Mucosa of rectum (tissue), 2 donors: ENCODE data around the gene PPP1R16B.

ENCODE experiments used
- H3K27ac ChIP-seq, 2 donors: one replicate each; pipeline ENCODE4 v1.7.0; 2013; ENCODE audit warnings: inconsistent platforms in 2 of 2, low read depth in 2 of 2, low read length in 2 of 2
- H3K27me3 ChIP-seq, 2 donors: one replicate each; pipeline ENCODE4 v1.7.0; 2013; ENCODE audit warnings: low read length in 2 of 2; ENCODE audit not compliant: control insufficient read depth in 2 of 2, insufficient read depth in 2 of 2
- H3K36me3 ChIP-seq, 2 donors: one replicate each; pipeline ENCODE4 v1.7.0; 2013; ENCODE audit warnings: low read length in 2 of 2; ENCODE audit not compliant: control insufficient read depth in 2 of 2, insufficient read depth in 2 of 2
- H3K4me1 ChIP-seq, 2 donors: one replicate each; pipeline ENCODE4 v1.7.0; 2013; ENCODE audit warnings: low read length in 2 of 2, mild to moderate bottlenecking in 1 of 2; ENCODE audit not compliant: control insufficient read depth in 2 of 2, insufficient read depth in 2 of 2
- H3K4me3 ChIP-seq, 2 donors: one replicate each; pipeline ENCODE4 v1.7.0; 2013; ENCODE audit warnings: low read length in 2 of 2
- H3K9ac ChIP-seq, 2 donors: one replicate each; pipeline ENCODE4 v1.7.0; 2013; ENCODE audit warnings: low read length in 2 of 2, low read depth in 1 of 2, mild to moderate bottlenecking in 1 of 2
- H3K9me3 ChIP-seq, 2 donors: one replicate each; pipeline ENCODE4 v1.7.0; 2013; ENCODE audit warnings: low read length in 2 of 2; ENCODE audit not compliant: control insufficient read depth in 2 of 2
- donor health status: healthy.
- donor health status: Normal muscosa, but diverticular disease.

Gene PPP1R16B

DNA sequence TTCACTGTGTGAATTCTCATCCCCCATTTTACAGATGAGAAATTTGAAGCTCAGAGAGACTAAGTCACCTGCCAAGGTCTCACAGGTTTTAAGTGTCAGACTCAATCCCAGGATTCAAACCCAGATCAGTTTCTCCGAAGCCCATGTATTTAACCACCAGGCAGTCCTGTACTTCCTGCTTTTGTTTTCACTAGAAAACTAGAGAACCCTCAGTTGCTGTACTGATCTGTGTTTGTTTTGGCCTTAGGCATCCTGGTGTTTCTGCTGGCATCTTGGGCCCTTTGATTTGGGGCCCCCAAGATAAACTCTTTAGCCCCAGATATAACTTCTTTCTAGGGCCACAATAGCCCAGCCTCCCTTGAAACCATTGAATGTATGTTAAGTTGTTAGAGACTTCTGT is 36.5 kb downstream of the PPP1R16B start:
- no peaks in the 10 kb centered on the region for H3K27me3 ChIP-seq
- peak overlapping the region in 1 of 2 donors; percentile 45 for H3K27ac ChIP-seq
- H3K4me3 ChIP-seq: no peak overlapping the region
- no peaks in the 10 kb centered on the region for H3K36me3 ChIP-seq
- H3K9ac ChIP-seq: peak overlapping the region in 1 of 2 donors; percentile 1
- H3K9me3 ChIP-seq: no peaks in the 10 kb centered on the region
- H3K4me1 ChIP-seq: peaks cover 0 to 7% of the 10 kb centered on the region in 2 donors

DNA sequence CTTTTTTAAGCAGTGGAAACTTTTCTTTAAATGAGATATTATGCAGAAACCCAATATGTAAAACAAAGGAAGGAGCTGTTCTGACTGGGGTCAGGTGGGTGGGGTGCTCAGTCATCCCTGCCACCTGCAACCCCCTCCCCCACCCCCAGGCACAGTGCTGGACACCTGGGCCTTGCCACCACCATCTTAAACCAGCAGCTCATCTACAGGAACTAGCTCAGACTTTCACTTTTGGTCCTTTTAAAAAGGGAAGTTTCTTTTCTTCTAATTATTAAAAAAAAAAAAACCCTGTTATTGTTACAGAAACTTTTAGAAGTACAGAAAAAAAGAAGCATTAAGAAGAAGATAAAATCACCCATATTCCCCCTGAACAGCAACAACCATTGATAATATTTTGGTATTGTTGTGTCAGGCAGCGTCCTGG is 37.1 kb downstream of the PPP1R16B start:
- Histone ChIP-seq H3K9ac (no peak overlapping the region), H3K36me3 (no peaks in the 10 kb centered on the region), H3K4me3 (no peak overlapping the region), H3K27me3 (no peaks in the 10 kb centered on the region), H3K4me1 (peaks cover 0 to 7% of the 10 kb centered on the region in 2 donors), H3K9me3 (no peaks in the 10 kb centered on the region), H3K27ac (peak overlapping the region in 1 of 2 donors; percentile 45)

DNA sequence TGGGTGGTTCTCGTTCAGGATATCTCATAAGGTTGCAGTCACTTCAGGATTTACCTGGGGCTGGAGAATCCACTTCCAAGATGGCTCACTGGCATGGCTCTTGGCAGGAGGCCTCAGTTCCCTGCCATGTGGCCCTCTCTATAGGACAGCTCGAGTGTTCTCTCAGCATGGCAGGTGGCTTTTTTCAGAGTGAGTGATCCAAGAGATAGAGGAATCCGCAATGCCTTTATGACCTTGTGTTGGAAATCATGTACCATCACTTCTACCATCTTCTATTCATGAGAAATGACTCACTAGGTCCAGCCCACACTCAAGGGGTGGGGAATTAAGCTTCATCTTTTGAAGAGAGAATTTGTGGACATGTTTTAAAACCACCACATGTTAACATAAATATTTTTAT is 37.8 kb downstream of the PPP1R16B start:
- Histone ChIP-seq H3K9ac (no peak overlapping the region), H3K36me3 (no peaks in the 10 kb centered on the region), H3K4me3 (no peak overlapping the region), H3K27me3 (no peaks in the 10 kb centered on the region), H3K4me1 (peaks cover 0 to 7% of the 10 kb centered on the region in 2 donors), H3K9me3 (no peaks in the 10 kb centered on the region), H3K27ac (peak overlapping the region in 1 of 2 donors; percentile 61)

DNA sequence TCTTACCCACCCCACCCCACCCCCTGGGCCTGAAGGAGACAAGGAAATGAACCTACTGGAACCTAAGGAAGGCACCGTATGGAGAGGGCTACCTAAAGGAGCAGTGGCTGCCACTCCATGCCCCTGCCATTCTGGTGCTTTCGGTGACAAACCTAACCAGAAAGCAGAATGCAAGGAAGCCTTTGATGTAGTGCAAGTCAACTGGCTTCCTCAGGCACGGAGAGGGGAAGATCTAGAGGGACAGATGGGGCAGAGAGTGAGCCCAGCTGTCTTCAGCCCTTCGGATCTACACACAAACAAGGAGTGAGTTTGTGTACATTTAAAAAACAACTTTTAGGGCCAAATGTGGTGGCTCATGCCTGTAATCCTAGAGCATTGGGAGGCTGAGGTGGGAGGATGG is 39.5 kb downstream of the PPP1R16B start:
- no peak overlapping the region for H3K9ac ChIP-seq
- H3K4me1 ChIP-seq: peaks cover 0 to 7% of the 10 kb centered on the region in 2 donors
- no peaks in the 10 kb centered on the region for H3K36me3 ChIP-seq
- H3K27me3 ChIP-seq: no peaks in the 10 kb centered on the region
- no peaks in the 10 kb centered on the region for H3K9me3 ChIP-seq
- H3K4me3 ChIP-seq: no peak overlapping the region
- H3K27ac ChIP-seq: no peak overlapping the region

DNA sequence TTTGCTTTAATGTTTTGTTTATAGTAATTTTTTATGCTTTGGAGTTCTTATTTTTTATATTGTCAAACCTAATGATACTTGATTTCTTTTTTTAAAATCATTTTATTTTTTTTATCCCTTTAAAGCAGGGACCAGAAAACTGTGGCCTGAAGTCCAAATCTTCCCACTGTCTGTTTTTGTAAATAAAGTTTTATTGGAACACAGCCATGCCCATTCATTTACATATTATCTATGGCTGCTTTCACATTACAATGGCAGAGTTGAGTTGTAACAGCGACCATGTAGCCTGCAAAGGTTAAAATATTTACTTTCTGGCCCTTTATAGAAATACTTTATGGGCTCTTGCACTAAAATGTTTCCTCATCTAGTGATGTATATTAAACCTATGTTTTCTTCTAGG is 42.3 kb downstream of the PPP1R16B start:
- Histone ChIP-seq H3K36me3 (no peaks in the 10 kb centered on the region), H3K9me3 (no peaks in the 10 kb centered on the region), H3K27me3 (no peaks in the 10 kb centered on the region), H3K4me1 (peaks cover 0 to 4% of the 10 kb centered on the region in 2 donors), H3K9ac (no peak overlapping the region), H3K4me3 (no peak overlapping the region), H3K27ac (no peak overlapping the region)

DNA sequence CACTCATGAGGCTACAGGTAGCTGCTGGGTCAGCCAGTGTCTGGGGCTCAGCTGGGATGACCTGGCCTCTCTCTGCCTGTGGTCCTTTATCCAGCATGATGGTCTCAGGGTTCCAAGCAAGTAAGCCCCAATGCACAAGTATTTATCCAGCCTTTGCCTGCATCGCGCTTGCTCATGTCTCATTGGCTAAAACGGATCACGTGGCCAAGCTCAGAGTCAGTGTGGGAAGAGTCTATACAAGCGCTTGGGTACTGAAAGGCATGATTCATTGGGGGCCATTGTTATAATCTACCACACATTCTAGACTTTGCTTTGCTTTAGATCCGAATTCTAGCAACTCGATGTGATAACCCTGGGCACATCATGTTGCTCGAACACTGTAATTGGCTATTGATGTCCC is 48.3 kb downstream of the PPP1R16B start:
- Histone ChIP-seq H3K4me3 (no peak overlapping the region), H3K9me3 (no peaks in the 10 kb centered on the region), H3K4me1 (no peaks in the 10 kb centered on the region), H3K36me3 (no peaks in the 10 kb centered on the region), H3K27ac (no peak overlapping the region), H3K27me3 (no peaks in the 10 kb centered on the region), H3K9ac (no peak overlapping the region)

DNA sequence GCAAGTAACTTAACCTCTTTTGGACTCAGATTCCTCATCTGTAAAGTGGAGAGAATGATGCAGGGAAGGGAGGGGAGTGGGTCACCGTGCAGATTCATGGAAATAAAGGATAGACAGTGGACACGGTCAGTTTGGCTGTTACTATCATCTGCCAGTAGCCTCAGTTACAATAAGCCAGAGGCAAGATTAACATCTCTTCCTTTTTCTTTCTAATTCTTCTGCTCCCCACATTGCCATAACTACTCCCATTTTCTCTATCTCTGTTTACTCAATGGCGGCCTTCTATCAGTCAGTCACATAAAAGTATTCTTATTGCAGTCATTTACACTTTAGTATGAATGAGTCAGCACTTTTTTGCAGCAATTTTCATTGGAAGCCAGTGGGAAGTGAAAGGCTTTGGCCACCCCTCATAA is 49.2 kb downstream of the PPP1R16B start:
- H3K27ac ChIP-seq: no peak overlapping the region

DNA sequence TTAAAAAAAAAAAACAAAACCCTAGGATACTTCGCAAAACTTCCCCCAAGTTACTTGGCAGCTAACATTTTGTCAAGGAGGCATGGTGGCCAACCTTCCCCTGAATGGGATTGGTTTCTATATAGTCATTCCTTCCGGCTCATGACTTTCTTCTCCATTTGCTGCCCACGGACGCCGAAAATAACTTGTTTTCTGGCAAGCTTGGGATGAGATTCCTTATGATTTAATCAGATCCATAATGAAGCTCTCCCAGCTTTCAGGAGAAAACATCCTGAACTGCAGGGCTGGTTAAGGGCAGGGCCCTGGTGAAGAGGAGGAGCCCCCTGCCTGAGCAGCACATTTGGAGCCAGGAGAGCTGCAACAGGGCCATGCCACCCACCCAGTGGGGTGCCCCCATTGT is 49.9 kb downstream of the PPP1R16B start:
- H3K27ac ChIP-seq: no peak overlapping the region
- no peak overlapping the region for H3K9ac ChIP-seq
- H3K9me3 ChIP-seq: no peaks in the 10 kb centered on the region
- no peaks in the 10 kb centered on the region for H3K27me3 ChIP-seq
- no peak overlapping the region for H3K4me3 ChIP-seq
- H3K36me3 ChIP-seq: no peaks in the 10 kb centered on the region
- H3K4me1 ChIP-seq: no peaks in the 10 kb centered on the region

More for the DNA sequence above, 49.2 kb downstream of the PPP1R16B start:
- Histone ChIP-seq H3K4me1 (no peaks in the 10 kb centered on the region), H3K36me3 (no peaks in the 10 kb centered on the region), H3K4me3 (no peak overlapping the region), H3K9me3 (no peaks in the 10 kb centered on the region), H3K27me3 (no peaks in the 10 kb centered on the region), H3K9ac (no peak overlapping the region)

DNA sequence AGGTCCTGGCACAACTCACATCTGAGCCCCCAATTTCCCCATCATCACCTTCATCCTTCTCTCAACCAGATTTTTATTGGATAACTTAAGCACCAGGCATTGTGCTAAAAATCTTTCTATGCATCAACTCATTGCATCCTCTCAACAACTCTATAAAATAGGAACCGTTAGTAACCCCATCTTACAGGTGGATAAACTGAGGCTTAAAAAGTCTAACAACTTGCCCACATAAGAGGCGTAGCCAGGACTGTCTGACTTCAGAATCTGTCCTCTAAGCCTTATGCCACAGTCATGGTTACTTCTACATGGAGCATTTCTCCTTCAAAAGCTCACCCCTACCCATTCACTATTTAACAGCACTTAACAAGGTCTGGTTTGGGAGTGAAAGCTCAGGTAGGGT is 51.1 kb downstream of the PPP1R16B start:
- Histone ChIP-seq H3K27me3 (no peaks in the 10 kb centered on the region), H3K9me3 (no peaks in the 10 kb centered on the region), H3K27ac (no peak overlapping the region), H3K4me1 (no peaks in the 10 kb centered on the region), H3K36me3 (no peaks in the 10 kb centered on the region), H3K9ac (no peak overlapping the region), H3K4me3 (no peak overlapping the region)

DNA sequence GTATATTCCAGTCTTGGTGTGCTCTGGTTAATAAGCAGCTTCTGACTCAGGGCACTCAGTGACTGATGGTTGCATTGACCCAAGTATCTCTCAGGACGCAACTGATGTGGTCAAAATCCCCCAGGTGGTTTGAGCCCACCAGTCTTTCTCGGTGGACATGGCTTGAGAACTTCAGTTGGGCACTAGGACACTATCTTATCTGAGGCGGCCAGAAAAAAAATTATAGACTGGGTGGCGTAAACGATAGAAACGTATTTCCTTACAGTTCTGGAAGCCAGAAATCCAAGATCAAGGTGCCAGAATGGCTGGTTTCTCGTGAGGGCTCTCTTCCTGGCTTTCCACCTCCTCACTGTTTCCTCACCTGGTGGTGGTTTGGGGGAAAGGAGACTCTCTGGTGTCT is 52.2 kb downstream of the PPP1R16B start:
- no peaks in the 10 kb centered on the region for H3K36me3 ChIP-seq

More for the DNA sequence above, 52.2 kb downstream of the PPP1R16B start:
- no peaks in the 10 kb centered on the region for H3K27me3 ChIP-seq
- H3K9ac ChIP-seq: no peak overlapping the region
- no peaks in the 10 kb centered on the region for H3K9me3 ChIP-seq
- peaks cover 0 to 7% of the 10 kb centered on the region in 2 donors for H3K4me1 ChIP-seq
- no peak overlapping the region for H3K27ac ChIP-seq
- H3K4me3 ChIP-seq: no peak overlapping the region
